Stimulated activated CD4-positive, alpha-beta T cell treated with anti-CD3 and anti-CD28 coated beads, TNF-alpha, amount 100 ng/mL, for 1 hour (primary cell): ENCODE results near the gene NTNG2.
A peak's percentile ranks its signal among the peaks of the same experiment; 100 is the strongest.
"Not testable (repeated sequence)": the region's sequence is repeated elsewhere in the genome, so short reads cannot be mapped to it uniquely, and the experiment has no call there.

Source experiments
- DNase-seq, 3 donors: peaks; one replicate each; pipeline ENCODE4 v3.0.0-alpha.2; 2020; ENCODE audit warnings: low read depth in 3 of 3, low spot score in 1 of 3

The NTNG2 gene, protein sequence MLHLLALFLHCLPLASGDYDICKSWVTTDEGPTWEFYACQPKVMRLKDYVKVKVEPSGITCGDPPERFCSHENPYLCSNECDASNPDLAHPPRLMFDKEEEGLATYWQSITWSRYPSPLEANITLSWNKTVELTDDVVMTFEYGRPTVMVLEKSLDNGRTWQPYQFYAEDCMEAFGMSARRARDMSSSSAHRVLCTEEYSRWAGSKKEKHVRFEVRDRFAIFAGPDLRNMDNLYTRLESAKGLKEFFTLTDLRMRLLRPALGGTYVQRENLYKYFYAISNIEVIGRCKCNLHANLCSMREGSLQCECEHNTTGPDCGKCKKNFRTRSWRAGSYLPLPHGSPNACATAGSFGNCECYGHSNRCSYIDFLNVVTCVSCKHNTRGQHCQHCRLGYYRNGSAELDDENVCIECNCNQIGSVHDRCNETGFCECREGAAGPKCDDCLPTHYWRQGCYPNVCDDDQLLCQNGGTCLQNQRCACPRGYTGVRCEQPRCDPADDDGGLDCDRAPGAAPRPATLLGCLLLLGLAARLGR

GRCh38 chr9:132161743-132162184 is at the start of gene NTNG2:
Gene NTNG2, plus strand, starts transcription at chr9:132162058. Its CDS starts 4,774 bp downstream, at chr9:132166832.
- no peak for DNase-seq

DNA sequence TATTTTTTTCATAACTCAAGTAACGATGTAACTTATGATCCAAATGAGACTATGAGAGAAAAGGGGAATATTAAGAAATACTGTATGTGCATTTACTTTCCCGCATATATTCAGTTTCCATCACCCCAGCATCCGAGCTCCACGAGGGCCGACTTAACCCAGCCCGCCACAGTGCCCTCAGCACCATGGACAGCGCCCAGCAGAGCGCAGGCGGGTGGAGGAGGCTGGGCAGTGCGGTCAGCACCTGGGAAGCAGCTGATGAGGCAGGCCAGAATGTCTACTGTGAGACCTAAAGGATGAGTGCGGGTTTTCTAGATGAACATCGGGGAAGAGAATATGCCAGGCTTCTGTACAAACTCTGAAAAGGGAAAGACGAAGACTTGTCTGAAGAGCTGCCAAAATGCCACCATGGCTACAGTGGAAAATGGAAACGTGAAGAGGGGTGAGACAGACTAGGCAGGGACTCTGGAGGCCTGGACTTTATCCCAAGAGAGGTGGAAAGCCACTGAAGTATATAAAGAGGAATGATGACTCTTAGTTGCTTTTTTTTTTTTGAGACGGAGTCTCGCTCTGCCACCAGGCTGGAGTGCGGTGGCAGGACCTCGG is 47.7 kb upstream of the NTNG2 start:
- peak in 1 of 3 donors; percentile 12 for DNase-seq

DNA sequence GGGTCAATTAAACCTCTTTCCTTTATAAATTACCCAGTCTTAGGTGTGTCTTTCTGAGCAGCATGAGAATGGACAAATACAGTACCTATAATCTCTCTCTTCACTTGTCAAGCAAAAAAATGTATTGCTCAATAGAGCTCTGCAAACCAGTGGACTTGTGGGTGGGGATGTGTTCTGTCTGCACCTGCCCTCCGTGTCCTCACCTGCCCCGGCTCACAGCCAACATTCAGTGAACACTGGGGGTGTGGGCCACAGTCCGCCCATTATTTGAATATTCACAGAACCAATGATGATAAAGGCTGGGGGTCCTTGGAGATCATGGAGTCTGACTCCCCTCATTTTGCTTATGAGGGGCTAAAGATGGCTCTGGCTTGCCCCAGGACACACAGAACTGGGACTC is 45.3 kb upstream of the NTNG2 start:
- DNase-seq, result no peak

GRCh38 chr9:132117694-132118093 is 44.2 kb upstream of the NTNG2 start:
- DNase-seq, result no peak

DNA sequence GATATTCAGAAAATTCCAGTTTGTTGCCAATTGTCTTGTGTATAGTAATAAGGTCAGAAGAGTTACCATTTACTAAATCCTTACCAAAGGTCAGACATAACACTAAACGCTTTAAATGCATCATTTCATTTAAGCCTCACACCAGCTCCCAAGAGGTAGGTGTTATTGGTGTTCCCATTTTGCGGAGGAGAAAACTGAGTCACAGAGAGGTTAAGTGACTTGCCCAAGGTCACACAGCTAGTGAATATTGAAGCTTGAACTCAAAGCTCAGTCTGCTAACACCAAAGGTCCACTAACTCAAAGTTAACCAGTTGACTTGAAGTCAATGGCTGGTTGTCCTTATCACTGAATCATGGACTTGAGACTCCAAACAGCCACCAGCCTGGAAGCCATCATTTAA is 40.8 kb upstream of the NTNG2 start:
- DNase-seq, result no peak

DNA sequence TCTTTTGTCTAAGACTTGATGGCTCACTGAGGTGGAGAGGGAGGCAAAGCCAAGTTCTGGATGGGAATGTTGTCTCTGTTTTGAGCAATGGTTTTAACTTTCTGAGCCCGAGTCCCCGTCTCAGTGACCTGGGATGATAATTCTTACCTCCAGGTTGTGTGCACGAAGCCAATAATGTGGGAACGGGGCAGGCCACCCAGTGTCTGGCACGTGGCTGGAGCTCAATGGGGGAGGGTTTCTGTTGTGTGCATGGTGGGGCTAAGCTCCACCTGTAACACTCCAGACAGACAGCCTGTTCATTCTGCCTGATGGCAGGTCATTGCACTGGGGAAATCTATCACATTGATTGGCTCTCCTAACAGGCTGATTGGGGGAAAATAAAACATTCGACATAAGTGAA is 37.1 kb upstream of the NTNG2 start:
- DNase-seq, result no peak

DNA sequence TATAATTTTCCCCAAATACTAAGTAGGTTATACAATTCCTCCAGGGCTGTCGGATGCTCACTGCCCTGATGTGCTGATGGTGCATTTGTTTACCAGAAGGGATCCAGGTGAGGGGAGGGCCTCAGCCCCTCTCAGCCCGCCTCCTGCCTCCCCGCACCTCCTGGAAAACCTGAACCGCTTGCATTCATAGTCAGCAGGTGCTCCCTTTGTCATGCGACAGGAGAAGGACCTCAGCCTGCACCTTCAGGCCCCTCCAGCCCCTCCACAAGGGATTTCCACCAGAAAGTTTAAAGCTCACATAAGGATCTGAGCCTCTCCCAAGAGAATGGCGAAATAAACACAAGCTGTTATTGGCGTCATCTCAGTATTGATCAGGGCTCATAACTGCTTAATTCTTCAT is 36.5 kb upstream of the NTNG2 start:
- DNase-seq, result no peak

GRCh38 chr9:132125944-132126679 is 35.7 kb upstream of the NTNG2 start:
- no peak for DNase-seq

DNA sequence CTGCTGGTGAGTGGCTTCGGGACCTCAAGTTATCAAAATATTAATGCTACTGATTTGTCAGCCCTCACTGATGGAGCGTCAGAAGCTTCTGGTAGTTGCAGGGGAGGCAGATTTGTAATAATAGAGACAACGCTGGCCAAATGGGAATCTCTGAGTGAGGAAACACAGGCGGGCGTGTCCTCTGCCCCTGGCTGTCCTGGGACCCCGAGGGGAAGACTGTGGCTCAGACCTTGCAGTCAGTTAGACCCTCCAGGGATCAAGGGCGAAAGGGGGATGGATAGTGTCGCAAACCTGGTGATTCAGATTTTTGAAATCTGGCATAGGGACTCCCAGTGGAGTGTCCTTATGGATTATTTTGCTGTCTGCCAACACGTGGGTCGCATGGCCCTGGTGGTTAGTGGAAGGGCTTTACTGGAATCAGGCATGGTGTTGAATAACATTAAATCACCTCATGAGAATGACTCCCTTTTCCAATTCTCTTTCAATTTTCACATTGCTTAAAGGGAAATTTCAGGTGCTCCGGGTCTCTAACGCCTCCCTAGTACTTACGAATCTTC is 35.1 kb upstream of the NTNG2 start:
- no peak for DNase-seq

DNA sequence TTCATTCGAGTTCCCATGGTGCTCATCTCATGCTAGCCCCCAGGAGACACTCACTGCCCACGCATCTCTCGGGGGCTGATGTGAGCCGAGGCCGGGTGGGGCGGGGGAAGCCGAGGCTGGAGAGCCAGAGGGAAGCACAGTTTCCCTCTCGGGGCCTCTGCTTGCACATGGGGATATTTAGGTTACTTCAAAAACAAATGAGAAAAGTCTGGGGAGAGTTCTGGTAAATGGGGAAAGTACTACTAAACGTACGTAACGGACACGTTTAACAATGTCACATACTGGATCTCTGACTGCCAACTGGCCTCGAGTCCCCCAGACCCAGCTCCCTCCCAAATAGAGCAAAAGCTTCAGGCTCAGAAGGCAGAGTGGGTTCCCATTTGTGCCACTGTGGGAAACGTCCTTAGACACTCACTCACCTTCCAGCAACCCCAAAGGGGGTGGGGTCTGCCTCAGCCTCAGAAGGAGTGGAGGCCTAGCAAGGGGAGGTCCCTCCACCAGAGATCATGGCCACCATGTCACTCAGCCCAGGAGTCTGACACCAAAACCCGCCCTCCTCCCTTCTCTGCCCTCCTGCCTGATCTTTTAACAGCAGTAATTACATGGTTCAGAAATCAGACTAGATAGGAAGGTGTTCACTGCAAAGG is 33.8 kb upstream of the NTNG2 start:
- DNase-seq, result no peak

DNA sequence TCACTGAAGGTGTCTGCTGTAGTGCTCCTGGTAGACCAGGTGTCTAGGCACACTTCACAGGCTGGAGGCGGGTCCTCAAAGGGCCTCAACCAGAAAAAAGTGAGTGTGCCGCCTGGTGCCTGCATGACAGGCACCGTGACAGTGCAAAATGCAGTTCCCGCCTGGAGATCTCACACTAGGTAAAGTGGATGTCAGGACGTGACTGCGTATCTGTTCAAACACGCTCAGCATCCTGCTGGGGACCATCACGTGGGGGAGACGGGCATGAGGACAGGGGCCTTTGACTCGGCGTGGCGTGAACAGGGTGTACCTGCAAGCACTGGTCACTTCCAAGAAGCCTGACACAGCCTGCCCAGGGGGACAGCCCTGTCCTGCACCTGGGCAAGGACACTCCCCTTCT is 32.3 kb upstream of the NTNG2 start:
- DNase-seq, result no peak

- not testable (repeated sequence) for DNase-seq
These were observed 27.8 kb upstream of the NTNG2 start for GRCh38 chr9:132134085-132134484.

DNA sequence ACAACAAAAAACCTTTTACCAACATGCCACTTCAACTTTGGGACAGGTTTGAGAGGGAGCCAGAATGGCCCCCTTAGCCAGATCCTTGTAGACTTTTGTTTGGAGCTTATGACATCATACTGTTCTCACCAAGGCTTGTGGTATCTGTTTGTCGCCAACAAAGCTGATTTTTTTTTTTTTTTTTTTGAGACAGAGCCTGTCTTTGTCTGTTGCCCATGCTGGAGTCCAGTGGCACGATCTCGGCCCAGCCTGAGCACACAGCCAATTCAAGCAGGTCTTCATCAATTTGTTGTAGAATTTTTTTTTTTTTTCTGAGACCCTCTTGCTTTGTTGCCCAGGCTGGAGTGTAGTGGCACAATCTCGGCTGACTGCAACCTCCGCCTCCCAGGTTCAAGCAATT is 26.4 kb upstream of the NTNG2 start:
- no peak for DNase-seq

DNA sequence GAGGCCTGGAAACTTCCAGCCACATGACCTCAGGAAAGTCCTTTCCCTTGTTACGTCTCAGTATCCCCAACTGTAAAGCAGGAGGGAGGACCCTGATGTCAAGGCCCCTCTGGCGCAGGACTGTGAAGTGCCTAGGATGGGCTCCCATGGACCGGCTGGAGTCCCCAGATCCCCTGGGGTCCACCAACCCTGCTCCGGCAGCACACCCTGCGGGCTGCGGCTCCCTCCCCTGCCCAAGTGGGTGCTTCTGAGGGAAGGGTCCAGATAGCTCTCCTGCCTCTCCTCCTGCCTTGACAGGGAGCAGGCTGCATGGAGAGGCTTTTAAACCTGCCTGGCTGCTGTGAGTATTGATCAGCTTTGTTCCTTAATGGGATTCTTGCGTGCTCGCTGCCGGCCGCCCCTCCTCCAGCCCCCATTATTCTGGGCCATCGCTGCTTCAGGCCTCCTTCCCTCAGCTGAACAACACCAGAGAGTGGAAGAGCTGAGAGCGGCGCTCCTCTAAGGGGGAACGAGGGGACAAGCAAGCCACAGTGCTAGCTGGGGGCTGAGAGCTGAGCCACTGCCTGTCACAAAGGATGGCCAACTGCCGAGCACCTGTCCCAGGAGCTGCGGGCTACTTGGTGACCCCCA is 25.6 kb upstream of the NTNG2 start:
- DNase-seq, result no peak

GRCh38 chr9:132141344-132141947 is 20.4 kb upstream of the NTNG2 start:
- DNase-seq, result no peak

DNA sequence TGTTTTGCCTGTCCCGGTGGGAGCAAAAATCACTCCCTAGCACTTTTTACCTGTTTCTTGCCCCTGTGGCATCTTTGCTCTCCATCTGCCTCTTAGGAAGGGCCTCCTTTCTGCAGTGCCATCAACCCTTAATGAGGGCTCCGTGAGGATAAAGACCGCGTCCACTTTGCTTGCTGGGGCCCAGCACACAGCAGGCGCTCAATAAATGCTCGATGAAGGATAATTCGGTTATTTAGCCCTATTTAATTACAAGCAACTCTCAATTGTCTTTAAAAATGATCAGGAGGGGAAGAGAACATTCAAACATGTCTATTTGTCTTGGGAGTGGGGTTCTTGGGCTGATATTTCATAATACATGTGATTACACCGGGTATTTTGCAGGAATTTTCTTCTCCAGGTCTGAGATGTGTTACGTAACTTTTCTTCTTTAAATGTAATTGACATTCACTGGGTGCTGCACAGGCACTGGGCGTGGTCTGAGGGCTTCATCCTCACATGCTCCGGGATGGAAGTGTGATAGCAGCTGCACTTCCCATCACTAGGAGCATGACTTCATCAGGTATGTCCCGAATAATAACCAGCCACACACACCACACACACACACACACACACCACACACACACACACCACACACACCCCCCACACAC is 19.8 kb upstream of the NTNG2 start:
- no peak for DNase-seq

- DNase-seq, result no peak
These were observed 18.9 kb upstream of the NTNG2 start for GRCh38 chr9:132142924-132143323.

DNA sequence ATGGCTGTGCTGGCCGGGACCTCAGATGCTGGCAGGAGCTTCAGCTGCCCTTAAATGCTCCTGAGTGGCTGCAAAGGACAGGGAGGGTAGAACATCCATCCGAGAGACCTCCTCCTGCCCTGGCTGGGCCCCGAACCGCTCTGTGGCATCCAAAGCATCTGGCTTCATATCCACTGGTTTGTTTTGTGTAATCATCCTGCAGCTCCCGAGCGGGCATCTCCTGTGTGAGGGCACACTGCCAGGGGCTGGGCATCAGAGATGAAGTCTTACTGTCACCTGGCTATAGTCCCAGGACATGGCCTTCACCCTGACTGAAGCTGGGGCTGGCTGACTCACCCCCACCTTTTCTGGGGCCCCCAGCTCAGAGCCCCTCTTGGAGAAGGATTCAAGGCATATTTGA is 18.5 kb upstream of the NTNG2 start:
- no peak for DNase-seq

DNA sequence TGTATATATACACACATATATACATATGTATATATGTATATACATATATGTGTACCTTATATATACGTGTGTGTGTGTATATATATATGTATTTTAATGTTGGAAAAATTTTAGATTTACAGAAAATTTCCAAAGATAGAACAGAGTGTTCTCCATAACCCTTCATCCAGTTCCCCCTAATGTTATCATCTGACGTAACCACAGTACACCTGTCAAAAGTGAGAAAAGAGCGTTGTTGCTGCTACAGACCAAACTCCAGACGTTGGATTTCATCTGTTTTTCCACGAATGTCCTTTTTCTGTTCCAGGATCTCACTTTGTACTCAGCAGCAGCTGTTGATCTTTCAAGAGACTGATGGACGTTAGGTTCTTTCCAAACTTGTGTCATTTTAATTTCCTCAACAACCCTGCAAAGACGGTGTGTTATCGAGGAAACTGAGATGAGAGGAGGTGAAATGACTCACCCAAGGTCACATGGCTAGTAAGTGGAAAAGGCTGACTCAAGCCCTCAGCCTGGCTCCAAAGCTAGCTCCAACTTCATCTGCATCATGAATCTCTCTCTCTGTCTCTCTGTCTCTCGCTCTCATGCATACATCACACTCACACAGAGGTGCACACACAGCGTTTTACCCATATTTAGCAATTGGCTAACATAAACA is 17.0 kb upstream of the NTNG2 start:
- DNase-seq, result no peak
